Ascending aorta (tissue), 2 donors: Measurements from ENCODE around the gene ABR. TPM values are rescaled to one million over a fixed set of nuclear protein-coding genes. Genes with fewer than 3 reads are reported as not detected.

Experiments
- DNase-seq, 2 donors: peaks; one replicate each; pipeline ENCODE4 v3.0.0-alpha.2; 2019; ENCODE audit warnings: low spot score in 2 of 2
- H3K27ac ChIP-seq, 2 donors: fragments of 200-600 bp; sonication (generic); one replicate each; pipeline ENCODE4 v1.5.1; 2016 to 2017; ENCODE audit warnings: mild to moderate bottlenecking in 1 of 2
- H3K27me3 ChIP-seq: fragments of 200-600 bp; sonication (generic); one replicate; pipeline ENCODE4 v1.5.1; 2017
- H3K36me3 ChIP-seq, 2 donors: fragments of 200-600 bp; sonication (generic); one replicate each; pipeline ENCODE4 v1.5.1; 2016
- H3K4me1 ChIP-seq, 2 donors: fragments of 200-600 bp; sonication (generic); one replicate each; pipeline ENCODE4 v1.5.1; 2016 to 2017; ENCODE audit warnings: mild to moderate bottlenecking in 1 of 2
- H3K4me3 ChIP-seq, 2 donors: fragments of 200-600 bp; sonication (generic); one replicate each; pipeline ENCODE4 v1.5.1; 2016 to 2017; ENCODE audit warnings: mild to moderate bottlenecking in 1 of 2
- H3K9me3 ChIP-seq, 2 donors: fragments of 200-600 bp; sonication (generic); one replicate each; pipeline ENCODE4 v1.5.1; 2016
- CTCF ChIP-seq, 3 experiments: fragments of 200-600 bp in 2 of 3; fragments of 450-650 bp in 1 of 3; sonication (generic) in 2 of 3; IDR thresholded peaks; one replicate each; pipeline ENCODE4 v1.5.1; 2016 to 2019; ENCODE audit warnings: antibody characterized with exemption in 3 of 3, mild to moderate bottlenecking in 1 of 3, moderate library complexity in 1 of 3
- intact Hi-C: fragments of 100-400 bp; cut with DNase I; formaldehyde crosslinking; loops from one replicate; pipeline ENCODE4 v1.15.1; 2023
- total RNA-seq: library from RNA; depleted of rRNA; stranded (reverse); fragments of >200 nt; gene quantifications from one replicate; pipeline ENCODE4 v1.1.0, GENCODE V29; 2016

The ABR gene
- total RNA-seq, 1 donor from 2014 or later = 184 TPM

- peaks cover 0 to 22% of the 10 kb centered on the region in 2 donors for H3K4me1 ChIP-seq
- peak overlapping the region; percentile 79 to 82 for H3K27ac ChIP-seq
- H3K4me3 ChIP-seq = no peak overlapping the region
- intact Hi-C loops = loop anchor here (10.0 kb wide), 1 partner anchor 208 kb away; no protein-coding TSS in a partner anchor
- no peaks in the 10 kb centered on the region for H3K36me3 ChIP-seq
- peak in 1 of 2 donors; percentile 64 for DNase-seq
- H3K9me3 ChIP-seq = no peaks in the 10 kb centered on the region
- H3K27me3 ChIP-seq = no peaks in the 10 kb centered on the region
- no peak for TF ChIP-seq CTCF (IDR thresholded peaks at IDR 0.05)
Measured at GRCh38 chr17:1126250-1126797, 53.5 kb downstream of the ABR start.

GRCh38 chr17:1125788-1126145 is 54.0 kb downstream of the ABR start:
- TF ChIP-seq CTCF (IDR thresholded peaks at IDR 0.05) = no peak
- Histone ChIP-seq H3K4me3 (no peak overlapping the region), H3K36me3 (no peaks in the 10 kb centered on the region), H3K27ac (peak overlapping the region; percentile 79 to 82), H3K27me3 (no peaks in the 10 kb centered on the region), H3K4me1 (peaks cover 0 to 22% of the 10 kb centered on the region in 2 donors), H3K9me3 (no peaks in the 10 kb centered on the region)
- intact Hi-C loops = loop anchor here (10.0 kb wide), 1 partner anchor 209 kb away; no protein-coding TSS in a partner anchor
- DNase-seq = no peak

- Histone ChIP-seq H3K9me3 (no peaks in the 10 kb centered on the region), H3K4me3 (peak overlapping the region; percentile 7 to 10), H3K4me1 (peaks cover 0 to 22% of the 10 kb centered on the region in 2 donors), H3K36me3 (no peaks in the 10 kb centered on the region), H3K27ac (peak overlapping the region; percentile 79 to 82), H3K27me3 (no peaks in the 10 kb centered on the region)
- no peak for DNase-seq
- no peak for TF ChIP-seq CTCF (IDR thresholded peaks at IDR 0.05)
- intact Hi-C loops = loop anchor here (5.0 to 10.0 kb wide), 2 partner anchors 142 to 210 kb away; no protein-coding TSS in a partner anchor
Measured at GRCh38 chr17:1124896-1125787, 54.6 kb downstream of the ABR start.

GRCh38 chr17:1123921-1124715 is 55.7 kb downstream of the ABR start:
- peaks cover 0 to 22% of the 10 kb centered on the region in 2 donors for H3K4me1 ChIP-seq
- DNase-seq = no peak
- peak overlapping the region in 1 of 2 donors; percentile 75 for H3K27ac ChIP-seq
- H3K4me3 ChIP-seq = no peak overlapping the region
- no peak for TF ChIP-seq CTCF (IDR thresholded peaks at IDR 0.05)
- H3K36me3 ChIP-seq = no peaks in the 10 kb centered on the region
- no peaks in the 10 kb centered on the region for H3K27me3 ChIP-seq
- no peaks in the 10 kb centered on the region for H3K9me3 ChIP-seq
- intact Hi-C loops = loop anchor here (1.0 to 10.0 kb wide), 4 partner anchors 23 to 211 kb away; no protein-coding TSS in a partner anchor

- H3K27me3 ChIP-seq = no peaks in the 10 kb centered on the region
- peak overlapping the region; percentile 54 to 75 for H3K27ac ChIP-seq
- no peak overlapping the region for H3K4me3 ChIP-seq
- H3K9me3 ChIP-seq = no peaks in the 10 kb centered on the region
- intact Hi-C loops = loop anchor here (1.0 to 10.0 kb wide), 4 partner anchors 24 to 211 kb away; no protein-coding TSS in a partner anchor
- no peak for DNase-seq
- H3K36me3 ChIP-seq = no peaks in the 10 kb centered on the region
- peaks cover 0 to 22% of the 10 kb centered on the region in 2 donors for H3K4me1 ChIP-seq
- no peak for TF ChIP-seq CTCF (IDR thresholded peaks at IDR 0.05)
Measured at GRCh38 chr17:1123393-1123831, 56.4 kb downstream of the ABR start.
